NCI-H1436 treated with DMSO at 0.1 percent for 48 hours (cell line): Measurements from ENCODE around the gene CCDC74A.
"Not testable (repeated sequence)": the region's sequence is repeated elsewhere in the genome, so short reads cannot be mapped to it uniquely, and the experiment has no call there.

Experiments
- DNase-seq: peaks from one replicate; lab custom pipeline; 2025; lab: John Stamatoyannopoulos, UW

Gene CCDC74A

DNA sequence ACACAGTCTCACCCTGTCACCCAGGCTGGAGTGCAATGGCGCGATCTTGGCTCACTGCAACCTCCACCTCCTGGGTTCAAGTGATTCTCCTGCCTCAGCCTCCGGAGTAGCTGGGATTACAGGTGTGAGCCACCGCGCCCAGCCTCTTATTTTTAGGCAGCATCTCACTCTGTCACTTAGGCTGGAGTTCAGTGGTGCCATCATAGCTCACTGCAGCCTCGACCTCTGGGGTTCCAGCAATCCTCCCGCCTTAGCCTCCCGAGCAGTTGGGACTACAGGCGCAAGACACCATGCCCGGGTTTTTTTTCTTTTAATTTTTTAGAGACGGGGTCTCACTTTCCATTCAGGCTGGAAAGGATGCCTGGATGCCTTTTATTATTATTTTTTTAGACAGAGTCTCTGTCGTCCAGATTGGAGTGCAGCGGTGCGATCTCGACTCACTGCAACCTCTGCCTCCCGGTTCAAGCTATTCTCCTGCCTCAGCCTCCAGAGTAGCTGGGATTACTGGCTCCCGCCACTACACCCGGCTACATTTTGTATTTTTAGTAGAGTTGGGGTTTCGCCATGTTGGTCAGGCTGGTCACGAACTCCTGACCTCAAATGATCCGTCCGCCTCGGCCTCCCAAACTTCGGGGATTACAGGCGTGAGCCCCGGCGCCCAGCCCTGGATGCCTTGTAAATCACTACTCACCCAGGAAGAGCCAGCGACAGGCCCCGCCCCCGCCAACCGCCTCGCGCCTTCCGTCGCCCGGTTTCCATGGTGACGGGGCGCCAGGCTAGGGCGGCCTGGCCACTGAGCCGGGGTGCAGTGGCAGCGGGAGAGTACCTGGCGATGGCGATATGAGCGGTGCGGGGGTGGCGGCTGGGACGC lies at the start of gene CCDC74A:
Gene CCDC74A, plus strand, starts transcription at position 758 of the 871 bp plus-strand sequence. Its CDS starts 83 bp downstream, at position 841.
- DNase-seq: not testable (repeated sequence)

DNA sequence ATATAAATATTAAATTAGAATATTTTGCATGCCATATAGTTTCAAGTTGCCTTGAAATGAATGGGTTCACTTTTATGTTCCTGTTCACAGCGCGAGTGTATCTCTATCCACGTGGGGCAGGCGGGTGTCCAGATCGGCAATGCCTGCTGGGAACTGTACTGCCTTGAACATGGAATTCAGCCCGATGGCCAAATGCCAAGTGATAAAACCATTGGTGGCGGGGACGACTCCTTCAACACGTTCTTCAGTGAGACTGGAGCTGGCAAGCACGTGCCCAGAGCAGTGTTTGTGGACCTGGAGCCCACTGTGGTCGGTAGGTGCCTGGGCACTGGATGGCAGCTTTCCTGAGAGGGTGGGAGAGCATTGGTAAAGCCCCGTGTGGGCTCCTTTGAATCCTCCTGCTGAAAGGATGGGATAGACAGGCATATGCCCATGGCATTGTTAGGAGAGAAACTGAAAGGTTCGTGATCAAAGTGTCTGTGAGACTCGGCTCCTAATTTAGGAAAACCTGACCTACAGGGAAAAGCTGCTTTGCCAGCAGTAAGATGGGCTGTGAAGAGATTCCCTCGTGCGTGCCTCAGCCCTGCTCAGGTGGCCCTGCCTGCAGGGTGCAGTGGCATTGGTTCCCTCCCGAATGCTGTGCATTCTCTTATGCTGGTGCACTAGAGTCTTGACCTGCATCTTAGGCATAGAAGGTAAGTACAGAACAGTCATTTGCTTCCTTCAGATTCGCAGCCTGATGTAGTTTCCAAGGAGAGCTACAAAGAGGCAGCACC lies 49.4 kb upstream of the CCDC74A start:
- DNase-seq: not testable (repeated sequence)

DNA sequence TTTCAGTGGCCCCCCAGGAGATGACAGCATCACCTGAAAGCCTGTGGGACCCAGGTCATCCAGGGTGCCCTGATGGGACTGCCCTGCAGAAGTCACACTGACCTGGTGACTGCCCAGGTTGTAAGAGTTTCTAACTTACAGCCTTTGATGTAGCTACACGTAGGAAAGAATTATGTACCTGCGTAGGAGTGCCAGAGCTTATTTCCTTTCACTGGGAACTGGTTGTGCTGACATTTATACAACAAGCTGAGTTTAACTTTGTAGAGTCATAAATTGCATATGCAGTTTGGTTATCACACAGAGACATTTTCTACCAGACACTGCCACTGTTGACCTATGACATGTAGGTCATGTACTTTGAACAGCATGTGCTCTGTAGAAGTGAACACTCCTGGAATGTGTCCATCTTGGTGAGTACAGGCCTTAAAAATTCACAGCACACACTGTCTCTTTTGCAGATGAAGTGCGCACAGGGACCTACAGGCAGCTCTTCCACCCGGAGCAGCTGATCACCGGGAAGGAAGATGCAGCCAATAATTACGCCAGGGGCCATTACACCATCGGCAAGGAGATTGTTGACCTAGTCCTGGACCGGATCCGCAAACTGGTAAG lies 48.7 kb upstream of the CCDC74A start:
- DNase-seq: not testable (repeated sequence)

- not testable (repeated sequence) for DNase-seq
These were observed 47.3 kb upstream of the CCDC74A start for GRCh38 chr2:131480351-131480750.

- not testable (repeated sequence) for DNase-seq
These were observed 45.1 kb upstream of the CCDC74A start for GRCh38 chr2:131482506-131483155.

- not testable (repeated sequence) for DNase-seq
These were observed 43.5 kb upstream of the CCDC74A start for GRCh38 chr2:131483981-131484820.

DNA sequence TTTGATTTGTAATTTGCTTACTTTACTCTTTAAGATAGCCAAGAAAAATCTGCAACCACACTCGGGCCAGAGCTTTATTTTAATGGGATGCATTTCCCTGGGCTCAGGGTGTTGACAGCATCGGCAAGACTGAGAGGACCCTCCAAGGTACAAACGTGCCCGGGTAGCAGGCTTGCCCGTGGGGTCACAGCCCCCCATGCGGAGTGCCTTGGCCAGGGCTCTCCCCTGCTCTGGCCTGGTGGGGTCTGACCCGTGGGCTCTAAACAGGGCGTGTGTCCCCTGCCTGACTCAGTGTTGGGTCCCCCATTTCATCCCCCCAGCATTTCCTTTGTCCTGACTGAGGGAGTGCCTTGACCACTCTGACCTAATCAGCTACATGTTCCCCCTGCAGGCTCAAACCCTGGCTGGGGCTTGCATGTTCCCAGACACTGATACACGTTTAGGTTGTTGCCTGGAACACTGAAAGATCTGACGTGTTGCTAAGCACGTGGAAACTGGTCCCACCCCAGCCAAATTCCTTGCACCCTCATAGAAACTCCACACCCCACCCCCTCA lies 42.7 kb upstream of the CCDC74A start:
- DNase-seq: not testable (repeated sequence)

DNA sequence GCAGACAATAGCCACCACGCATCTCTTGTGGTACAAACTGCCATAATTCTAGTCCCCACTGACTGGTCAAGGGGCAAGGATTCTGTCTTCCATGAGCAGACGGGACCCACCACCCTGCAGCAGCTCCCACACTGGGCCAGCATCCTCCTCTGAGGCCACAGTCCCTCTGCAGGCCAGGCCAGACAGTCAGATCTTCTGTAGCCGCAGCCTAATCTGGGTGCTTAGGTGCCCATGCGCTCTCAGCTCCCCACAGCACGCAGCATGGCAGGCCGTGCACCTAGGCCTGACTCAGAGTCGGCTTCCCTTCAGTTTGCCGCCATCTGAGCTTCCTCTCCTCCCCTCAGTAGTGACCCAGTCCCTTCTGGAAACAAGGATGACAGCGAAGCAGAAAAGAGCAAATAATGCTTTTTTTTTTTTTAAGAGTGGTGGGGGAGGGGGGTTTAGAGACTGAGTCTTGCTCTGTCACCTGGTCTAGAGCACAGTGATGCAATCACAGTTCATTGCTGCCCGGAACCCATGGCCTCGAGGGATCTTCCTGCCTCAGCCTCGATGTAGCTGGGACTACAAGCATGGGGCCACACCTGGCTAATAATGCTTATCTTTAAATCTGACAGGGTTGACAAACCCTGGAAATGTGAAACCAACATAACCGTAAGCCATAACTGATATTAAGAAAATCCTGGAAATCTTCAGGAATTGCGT lies 41.3 kb upstream of the CCDC74A start:
- DNase-seq: not testable (repeated sequence)

DNA sequence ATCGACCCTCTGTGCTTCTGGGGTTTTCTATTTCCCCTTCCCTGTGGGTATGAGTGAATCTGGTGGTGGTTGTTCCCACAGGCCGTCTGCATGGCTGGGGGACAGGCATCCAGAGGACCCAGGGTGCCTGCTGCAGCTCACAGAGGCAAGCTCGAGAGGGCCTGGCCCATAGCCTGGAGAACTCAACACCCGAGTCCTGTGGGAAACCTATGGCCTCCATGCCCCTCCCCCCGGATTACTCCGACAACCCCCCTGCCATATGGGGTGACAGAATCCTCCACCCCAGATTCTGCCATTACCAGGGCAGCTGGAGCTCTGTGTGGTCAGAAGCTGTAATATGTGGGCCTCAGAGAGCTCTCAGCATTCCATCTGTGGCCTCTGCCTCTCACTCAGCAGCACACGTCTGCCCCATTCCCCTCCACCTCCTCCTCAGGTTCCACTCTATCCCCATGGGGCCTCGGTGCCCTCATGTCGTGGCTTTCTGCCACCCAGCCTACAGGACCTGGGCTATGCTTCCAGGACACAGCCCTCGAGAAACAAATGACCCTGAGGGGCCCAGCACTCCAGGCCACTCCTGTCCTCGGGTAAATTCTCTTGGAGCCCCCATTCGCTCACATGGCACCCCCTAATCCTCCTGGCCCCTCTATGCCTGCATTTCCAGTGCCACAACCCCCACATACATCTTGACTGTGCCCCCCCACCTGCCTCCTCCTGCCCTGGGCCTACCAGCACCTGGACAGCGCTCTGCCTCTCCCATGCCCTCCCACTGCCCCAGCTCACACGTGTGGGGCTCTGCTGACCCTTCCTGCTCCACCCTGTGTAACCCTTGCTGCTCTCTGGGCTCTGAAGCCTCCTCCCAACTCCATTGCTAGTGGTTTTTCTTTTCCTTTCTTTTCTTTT lies 39.1 kb upstream of the CCDC74A start:
- DNase-seq: no peak

- not testable (repeated sequence) for DNase-seq
These were observed 36.8 kb upstream of the CCDC74A start for GRCh38 chr2:131490616-131491468.

GRCh38 chr2:131491469-131491836 lies 36.2 kb upstream of the CCDC74A start:
- not testable (repeated sequence) for DNase-seq

- not testable (repeated sequence) for DNase-seq
These were observed 35.7 kb upstream of the CCDC74A start, which contains the start of gene MZT2A for GRCh38 chr2:131492015-131492417. TSS of gene MZT2A (minus strand) at chr2:131492397. CDS start at chr2:131492376, 21 bp downstream.

GRCh38 chr2:131492418-131493198 lies 35.1 kb upstream of the CCDC74A start:
- peak; percentile 89 for DNase-seq

DNA sequence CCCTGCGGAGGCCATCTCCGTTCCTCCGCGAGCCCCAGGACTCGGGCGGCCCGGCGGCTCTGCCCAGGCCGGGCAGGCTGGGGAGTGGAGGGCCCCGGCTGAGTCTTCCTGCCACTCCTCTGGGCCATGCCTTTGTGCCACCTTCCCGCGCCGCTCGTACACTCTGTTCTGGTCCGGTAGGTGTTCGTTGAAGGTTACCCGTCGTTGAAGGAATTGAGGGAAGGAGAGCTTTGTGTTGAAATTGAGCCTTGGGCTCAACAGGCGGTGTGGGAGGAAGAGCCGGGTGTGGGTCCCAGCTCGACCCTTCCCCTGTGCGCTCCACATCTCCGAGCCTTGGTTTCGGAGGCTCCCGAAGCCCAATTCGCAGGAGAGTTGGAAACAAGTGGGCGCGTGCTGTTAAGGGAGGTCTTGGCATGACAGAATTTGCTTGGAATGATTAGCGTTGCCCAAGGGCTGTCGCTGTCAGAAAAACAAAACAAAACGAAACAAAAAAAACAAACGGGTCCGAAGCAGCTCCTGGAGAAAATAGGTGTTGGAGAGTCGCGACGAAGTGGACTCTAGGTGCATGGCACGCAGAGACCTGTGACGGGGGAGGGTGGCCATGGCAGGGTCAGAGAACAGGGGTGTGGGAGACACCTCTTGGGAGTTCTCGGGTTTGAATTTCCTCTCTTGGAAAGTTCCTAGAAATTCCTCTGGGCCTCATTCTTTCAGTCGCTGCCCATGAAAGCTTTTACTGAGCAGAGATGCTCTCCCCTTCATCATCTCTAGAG lies 34.3 kb upstream of the CCDC74A start:
- DNase-seq: no peak

GRCh38 chr2:131495506-131495905 lies 32.2 kb upstream of the CCDC74A start:
- DNase-seq: not testable (repeated sequence)

DNA sequence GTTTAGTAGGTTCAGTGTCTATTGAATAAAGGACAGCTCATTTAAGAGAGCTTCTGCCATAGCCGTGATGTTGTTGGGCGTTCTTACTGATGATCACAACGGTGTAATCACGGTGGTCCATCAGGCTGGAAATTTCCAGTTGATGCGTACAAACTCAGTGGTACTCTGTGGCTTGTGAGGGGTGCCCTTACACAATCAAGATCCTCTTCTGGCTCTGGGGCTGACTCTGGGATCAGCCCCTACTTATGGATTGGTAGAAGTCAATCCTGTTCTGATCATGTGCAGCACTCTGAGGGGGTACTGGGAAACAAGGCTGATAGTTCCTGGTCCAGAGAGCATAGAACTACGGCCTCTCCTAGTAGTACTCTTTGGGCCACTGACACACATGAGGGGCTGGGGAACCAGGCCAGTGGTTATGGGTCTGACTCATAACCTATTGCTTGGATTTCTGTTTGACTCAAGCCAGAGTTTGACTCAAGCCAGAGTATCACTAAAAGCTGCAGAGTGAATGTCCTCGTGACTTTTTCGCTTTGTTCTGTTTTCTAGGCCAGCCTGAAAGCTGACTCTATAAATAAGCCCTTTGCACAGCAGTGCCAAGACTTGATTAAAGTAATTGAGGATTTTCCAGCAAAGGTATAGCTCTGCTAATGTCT lies 29.2 kb upstream of the CCDC74A start:
- not testable (repeated sequence) for DNase-seq
